NCI-H146 treated with DMSO at 0.1 percent for 48 hours (cell line): ENCODE data around the gene ATRAID.
"Not testable (repeated sequence)": the region's sequence is repeated elsewhere in the genome, so short reads cannot be mapped to it uniquely, and the experiment has no call there.

Source experiments
- DNase-seq: peaks from one replicate; lab custom pipeline; 2025; ENCODE audit not compliant: unreplicated experiment; lab: John Stamatoyannopoulos, UW

The ATRAID gene, protein sequence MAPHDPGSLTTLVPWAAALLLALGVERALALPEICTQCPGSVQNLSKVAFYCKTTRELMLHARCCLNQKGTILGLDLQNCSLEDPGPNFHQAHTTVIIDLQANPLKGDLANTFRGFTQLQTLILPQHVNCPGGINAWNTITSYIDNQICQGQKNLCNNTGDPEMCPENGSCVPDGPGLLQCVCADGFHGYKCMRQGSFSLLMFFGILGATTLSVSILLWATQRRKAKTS

DNA sequence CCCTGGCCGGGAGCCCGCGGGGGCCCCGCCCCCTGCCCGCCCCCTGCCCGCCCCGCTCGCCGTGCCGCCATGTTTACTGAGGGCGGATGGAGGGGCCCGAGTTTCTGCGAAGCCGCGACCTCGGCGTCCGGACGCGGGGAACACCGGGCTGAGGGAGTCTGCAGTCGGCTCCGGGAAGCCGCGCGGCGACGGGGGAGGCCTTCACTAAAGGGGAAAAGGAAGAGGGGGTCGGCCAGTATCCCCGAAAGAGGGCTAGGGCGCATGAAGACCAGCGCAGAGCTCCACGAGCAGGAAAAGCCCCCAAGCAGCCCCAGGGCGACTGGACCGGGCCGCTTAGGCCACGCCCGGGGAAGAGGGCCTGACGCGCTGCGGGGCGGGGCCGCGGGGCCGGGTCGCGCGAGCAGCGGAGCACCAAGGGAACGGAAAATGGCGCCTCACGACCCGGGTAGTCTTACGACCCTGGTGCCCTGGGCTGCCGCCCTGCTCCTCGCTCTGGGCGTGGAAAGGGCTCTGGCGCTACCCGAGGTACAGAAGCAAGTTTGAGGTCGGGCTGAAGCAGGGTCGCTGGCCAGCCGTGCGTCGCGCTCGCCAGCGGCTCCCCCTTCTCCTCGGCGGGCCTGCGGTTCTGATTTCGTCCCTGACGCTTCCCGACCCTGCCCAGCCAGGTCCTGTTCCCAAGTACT is at the start of gene ATRAID, which contains the start of gene SLC5A6:
Gene ATRAID, plus strand, starts transcription at position 99 of the 683 bp plus-strand sequence. Its CDS starts 328 bp downstream, at position 427.
Gene SLC5A6, minus strand, starts transcription at position 326 of the 683 bp plus-strand sequence. CDS start 4,618 bp downstream, outside the sequence.
- peak; percentile 77 for DNase-seq

DNA sequence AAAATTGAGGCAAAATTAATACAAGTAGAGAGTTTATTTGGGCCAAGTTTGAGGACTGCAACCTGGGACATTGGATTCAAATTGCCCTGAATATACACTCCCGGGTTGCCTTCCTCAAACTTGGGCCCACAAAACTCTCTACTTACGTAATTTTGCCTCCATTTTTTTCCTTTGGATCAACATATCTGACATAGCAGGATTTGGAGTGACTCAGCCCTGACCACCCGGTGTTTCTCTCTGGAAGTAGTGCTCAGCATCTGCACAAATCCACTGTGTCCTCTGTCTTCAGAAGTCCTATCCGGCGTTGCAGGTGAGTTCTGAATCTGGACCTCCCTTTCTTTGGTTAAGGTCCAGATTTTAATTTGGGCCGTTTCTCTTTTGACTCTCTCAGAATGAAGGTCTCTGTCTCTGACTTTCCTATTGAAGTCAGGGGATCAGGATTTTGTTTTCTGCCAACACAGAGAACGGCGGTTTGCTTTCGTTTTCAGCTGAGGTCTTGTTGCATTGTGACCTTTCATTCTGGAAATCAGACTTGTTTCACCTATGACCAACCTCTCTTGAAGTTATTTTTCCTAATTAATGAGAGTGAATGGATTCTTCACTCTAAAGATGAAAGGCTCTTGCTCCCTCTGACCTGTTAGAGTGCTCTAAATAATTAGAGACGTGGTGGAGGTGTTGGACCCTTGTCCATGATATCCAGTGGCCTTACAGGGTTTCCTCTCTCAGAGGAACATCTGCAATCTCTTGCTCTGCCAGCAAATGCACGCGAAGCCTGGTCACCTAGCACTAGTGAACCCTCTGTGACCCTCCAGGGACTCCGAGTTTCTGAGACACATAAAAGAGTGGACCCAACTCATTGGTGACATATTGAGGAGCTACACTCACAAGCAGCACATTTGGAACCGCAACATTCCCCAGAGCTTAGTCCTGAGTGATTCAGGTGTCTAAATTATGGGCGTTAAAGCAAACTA is 49.4 kb upstream of the ATRAID start:
- no peak for DNase-seq

DNA sequence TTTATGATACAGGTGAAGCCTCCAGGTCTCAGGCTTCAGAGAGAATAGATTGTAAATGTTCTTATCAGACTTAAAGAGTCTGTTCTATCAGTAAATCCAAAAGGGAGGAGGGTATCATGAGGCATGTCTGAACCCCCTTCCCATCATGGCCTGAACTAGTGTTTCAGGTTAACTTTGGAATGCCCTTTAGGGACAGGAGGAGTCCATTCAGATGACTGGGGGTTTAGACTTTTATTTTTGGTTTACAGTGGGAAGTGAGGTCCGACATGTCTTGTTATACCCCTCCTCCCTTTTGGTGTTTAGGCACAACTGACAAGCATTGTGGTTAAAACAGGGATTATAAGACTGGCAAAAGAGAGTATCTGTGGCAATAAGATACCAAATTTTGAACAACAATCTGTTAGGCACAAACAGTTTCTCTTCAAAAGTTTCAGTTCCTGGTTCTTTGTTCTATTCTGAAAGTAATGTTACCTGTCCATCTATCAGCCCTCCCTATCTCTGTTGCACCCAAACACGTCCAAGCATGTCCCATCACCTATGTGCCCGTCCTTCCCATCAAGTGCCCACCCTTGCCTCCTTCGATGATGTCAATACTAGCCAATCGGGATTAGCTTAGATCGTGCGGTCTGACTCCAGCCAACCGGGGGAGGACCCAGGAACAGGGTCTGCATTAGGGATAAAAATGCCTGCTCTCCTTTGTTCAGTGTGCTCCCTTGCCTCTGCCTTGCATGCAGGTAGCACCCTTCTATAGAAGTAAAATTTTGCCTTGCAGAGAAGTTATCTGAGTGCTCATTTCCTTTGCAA is 46.7 kb upstream of the ATRAID start:
- DNase-seq = no peak

DNA sequence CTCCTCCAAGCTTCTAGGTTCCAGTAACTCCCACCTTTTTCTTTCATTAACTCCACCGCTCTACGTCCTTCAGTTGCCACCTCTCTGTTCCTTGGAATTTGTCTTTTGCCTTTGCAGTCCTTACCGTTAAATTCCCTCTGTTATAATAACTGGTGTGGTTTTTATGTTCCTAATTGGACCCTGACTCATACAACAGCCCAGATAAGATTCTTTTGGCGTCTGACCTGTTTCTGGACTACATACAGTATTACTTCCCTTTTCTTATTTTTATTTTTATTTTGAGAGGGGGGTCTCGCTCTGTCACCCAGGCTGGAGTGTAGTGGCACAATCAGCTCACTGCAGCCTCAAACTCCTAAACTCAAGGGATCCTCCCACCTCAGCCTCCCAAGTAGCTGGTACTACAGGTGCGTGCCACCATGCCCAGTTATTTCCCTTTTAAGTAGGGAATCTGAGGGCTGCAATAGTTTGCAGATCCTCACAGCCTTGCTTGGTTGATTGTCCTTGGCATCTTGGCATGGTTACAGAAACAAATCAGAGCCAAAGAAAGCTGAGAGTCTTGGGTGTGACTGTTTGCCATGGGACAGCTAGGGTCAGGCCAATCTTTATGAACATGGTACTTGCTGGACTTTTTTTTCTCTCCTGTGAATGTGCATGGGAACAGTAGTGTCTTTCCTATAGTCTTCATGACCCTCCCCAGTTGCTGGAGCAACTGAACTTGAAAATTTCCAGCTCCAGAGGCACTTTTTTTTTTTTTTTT is 41.1 kb upstream of the ATRAID start:
- no peak for DNase-seq

DNA sequence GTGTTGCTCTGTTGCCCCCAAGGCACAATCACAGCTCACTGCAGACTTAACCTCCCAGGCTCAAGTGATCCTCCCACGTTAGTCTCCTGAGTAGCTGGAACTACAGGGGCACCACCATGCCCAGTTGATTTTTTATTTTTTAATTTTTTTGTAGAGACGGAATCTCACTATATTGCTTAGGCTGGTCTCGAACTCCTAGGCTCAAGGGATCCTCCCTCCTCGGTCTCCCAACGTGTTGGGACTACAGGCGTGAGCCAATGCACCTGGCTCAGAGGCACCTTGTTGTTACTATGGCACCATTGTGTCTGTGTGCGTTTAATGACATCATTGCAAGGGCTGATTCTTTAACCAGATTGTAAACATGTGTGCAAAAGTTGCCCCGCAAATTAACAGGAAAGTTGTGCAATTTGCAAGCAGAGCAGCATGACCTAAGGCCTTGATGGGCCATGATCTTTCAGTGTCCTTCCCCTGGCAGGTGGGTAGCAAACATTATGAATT is 40.4 kb upstream of the ATRAID start:
- DNase-seq = no peak

DNA sequence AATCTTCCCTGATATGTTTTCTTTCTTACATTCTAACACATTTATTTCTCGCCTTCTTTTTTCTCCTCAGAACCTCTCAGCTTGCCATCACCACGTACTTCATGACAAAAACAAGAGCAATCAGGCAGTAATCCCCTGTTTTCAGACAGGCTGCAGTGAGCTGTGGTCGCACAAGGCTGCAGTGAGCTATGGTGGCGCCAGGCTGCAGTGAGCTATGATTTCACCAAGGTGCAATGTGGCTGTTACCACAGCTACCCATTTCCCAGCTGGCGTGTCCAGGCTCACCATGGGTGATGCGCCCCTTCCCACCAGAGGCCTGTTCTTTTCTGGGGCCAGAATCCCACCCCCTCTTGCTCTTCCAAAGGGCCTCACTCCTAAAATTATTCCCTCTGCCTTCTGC is 37.2 kb upstream of the ATRAID start:
- DNase-seq = no peak

DNA sequence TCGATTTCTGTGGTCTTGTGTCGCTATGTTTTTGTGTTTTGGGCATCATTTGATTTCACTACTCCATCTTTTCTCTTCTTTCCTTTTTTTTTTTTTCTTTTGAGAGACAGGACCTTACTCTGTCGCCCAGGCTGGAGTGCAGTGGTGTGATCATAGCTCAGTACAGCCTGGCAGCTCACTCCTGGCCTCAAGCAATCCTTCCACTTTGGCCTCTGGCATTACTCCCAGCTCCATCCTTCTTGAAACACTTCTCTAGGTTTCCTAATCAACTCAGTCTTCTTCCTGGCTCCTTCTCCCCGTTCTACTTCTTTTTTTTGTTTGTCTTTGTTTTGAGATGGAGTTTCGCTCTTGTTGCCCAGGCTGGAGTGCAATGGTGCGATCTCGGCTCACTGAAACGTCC is 36.5 kb upstream of the ATRAID start:
- no peak for DNase-seq

DNA sequence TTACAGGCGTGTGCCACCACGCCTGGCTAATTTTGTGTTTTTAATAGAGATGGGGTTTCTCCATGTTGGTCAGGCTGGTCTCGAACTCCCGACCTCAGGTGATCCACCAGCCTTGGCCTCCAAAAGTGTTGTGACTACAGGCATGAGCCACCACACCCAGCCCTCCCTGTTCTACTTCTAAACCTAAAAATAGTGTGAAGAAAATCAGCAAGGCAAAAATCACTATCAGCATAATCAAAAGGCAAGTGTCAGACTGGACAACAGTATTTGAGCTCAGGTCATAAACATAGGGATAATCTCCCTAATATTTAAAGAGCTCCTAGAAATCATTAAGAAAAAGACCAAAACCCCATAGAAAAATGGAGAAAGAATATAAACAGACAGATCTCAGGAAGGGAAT is 36.1 kb upstream of the ATRAID start:
- not testable (repeated sequence) for DNase-seq

DNA sequence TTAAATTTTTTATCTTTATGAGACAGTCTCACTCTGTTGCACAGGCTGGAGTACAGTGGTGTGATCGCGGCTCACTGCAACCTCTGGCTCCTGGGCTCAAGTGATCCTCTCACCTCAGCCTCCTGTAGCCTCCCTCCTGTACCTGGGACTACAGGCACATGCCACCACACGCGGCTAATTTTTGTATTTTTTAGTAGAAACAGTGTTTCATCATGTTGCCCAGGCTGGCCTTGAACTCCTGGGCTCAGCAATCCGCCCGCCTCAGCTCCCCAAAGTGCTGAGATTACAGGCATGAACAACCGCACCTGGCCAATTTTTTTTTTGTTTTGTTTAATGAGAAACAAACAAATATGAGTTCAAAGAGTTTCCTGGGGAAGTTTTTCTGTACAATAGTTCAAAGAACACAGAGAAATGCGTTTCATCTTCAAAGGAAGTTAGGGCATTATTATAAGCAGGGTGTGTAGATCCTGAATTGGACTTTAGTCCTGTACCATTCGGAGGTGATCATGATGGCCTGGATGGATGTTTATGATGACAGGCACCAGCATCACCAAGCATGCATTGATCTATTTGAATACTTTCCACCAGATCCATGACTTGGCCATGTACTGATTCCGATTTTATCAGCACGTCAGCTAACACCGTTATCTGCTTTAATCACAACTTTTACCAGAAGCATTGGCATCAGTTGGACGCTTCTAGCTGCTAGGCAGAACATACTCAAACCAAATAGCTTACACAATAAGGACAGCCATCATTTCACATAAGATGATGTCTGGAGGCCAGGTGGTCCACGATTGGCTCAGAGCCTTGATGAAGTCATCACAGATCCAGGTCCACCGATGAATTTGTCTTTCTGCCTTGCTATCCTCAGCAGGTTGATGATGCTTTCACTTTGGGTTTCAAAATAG is 34.1 kb upstream of the ATRAID start:
- no peak for DNase-seq

DNA sequence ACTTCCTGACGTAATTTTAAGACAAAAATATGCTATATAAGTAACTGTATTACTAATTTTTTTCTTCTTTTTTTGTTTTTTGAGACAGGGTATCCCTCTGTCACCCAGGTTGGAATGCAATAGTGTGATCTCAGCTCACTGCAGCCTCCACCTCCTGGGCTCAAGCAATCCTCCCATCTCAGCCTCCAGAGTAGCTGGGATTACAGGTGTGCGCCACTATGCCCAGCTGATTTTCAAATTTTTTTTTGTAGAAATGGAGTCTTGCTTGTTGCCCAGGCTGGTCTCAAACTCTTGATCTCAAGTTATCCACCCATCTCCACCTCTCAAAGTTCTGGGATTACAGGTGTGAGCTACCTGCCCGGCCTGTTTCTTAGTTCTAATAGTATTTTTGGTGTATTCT is 33.4 kb upstream of the ATRAID start:
- no peak for DNase-seq

DNA sequence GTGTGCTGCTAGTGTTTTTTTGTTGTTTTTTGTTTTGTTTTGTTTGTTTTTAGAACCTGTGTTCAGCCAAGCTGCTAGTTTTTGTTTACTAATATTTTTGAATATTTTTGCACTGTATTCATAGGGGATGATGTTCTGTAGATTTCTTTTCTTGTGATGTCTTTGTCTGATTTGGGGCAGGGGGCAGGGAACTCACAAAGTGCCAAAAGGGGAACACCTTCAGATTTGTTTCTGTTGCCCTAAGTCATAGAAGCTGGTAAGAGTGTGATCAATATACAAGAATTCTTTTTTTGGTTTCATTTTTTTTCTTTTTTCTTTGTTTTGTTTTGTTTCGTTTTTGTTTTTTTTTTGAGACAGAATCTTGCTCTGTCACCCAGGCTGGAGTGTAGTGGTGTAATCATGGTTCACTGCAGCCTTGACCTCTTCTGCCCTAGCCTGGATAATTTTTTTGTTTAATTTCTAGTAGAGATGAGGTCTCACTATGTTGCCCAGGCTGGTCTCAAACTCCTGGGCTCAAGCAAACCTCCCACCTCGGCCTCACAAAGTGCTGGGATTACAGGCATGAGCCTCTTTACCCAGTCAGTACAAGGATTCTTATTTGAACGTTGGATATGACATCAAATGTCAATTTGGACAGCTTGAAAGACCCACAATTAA is 32.4 kb upstream of the ATRAID start:
- no peak for DNase-seq

DNA sequence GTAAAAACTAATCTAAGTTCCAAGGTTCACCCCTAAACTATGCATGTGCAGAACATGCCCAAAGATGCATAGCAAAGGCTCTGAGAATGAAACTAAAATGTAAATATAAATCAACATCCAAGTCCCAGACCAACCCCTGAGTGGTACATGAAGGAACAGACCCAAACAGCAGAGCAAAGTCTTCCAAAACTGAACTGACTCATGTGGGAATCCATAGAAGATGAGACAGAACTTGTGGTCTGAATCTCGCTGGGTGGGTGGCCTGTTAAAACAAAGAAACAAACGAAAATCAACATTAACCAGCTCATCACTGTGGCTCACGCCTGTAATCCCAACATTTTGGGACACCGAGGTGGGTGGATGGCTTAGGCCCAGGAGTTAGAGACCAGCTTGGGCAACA is 29.5 kb upstream of the ATRAID start:
- no peak for DNase-seq

DNA sequence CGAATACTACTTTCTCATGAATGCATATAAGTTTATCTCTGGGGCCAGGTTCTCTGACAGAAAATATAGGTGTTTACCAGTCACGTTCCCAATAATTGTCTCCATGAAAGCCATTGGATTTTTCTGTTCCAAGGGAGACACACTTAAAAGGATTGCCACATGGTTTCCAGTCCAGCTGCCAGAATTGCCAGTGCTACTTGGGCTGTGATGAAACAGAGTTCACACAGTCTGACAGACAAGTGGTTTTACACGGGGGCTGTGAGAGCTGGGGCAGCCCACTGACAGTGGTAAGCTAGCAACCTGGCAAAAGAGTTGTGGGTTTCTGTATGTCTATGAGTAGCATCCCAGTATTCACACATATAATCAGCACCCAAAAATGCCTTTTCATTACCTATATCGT is 27.7 kb upstream of the ATRAID start:
- no peak for DNase-seq

DNA sequence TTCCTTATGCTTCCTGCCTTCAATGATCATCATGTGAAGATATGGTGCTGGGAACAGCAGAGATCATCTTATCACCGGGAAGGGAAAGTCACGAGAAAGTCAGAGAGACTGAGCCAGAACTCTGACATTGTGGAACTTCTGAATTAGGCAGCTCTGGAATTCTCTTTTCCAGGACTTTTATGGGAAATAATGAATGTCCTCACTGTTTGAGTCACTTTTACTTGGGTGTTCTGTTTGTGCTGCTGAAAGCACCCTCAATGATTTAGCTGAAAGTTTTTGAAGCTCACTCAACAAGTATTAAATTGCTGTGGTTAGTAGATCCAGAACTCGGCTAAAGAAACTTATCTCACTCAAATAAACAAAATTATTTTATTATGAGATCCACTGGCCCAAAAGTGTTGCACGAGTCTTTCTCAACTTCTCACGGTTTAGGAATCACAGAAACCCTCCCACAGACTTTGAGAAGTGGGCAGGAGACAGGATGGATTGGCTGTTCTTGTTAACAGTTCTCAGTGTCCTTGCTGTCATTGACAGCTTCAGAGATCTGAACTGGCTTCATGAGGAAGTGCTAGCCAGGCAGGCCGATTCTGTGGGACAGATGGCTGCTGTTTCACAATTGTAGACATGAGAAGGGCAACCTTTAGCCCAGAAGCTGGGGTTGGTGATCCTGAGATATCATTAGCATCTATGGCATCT is 26.4 kb upstream of the ATRAID start:
- no peak for DNase-seq

DNA sequence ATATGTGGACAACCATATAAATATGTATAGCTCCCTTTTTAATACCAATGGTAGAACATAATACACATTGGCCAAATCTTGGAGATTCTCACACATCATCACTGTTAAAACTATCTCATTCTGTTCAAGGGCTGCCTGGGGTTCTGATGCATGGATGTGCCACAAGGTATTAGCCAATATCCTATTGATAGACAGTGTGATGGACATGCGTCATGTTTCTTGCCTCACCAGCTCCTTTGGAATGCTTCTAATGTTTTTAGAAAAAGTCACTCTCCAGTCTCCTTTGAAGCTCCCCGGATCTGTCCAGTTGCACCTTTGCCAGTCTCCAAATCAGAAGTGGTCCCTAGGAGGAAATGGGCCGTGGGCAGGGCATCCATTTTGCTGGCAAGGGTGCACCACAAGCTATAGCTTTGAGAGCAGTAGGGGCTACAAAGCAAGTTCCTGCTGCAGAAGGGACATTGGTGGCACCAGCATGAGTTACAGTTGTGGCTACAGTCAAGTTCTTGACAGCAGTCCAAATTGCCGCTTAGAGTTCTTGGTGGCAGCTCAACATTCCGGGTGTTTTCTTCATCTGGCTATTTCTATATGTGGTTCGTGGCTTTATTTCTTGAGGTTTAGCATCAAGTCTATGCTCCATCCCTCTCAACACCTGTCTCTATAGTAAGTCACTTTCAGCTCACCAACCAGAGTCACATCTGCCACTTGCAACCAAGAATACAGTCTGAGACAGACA is 25.1 kb upstream of the ATRAID start:
- DNase-seq = no peak

DNA sequence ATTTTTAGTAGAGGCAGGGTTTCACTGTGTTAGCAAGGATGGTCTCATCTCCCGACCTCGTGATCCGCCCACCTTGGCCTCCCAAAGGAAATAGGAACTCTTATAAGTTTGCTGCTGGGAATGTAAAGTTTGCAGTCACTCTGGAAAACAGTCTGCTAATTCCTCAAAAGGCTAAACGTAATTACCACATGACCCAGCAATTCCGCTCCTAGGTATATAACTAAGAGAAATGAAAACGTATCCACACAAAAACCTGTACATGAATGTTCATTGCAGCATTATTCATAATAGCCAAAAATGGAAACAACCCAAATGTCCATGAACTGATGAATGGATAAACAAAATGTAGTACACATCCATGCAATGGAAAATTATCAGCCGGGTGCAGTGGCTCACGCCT is 21.9 kb upstream of the ATRAID start:
- no peak for DNase-seq
